GM19043 (cell line): ENCODE data around the gene CT47B1.
"Not testable (repeated sequence)": the region's sequence is repeated elsewhere in the genome, so short reads cannot be mapped to it uniquely, and the experiment has no call there.

ENCODE experiments used
- ATAC-seq: cut with Tn5 transposase; IDR thresholded peaks from one replicate; pipeline ENCODE4 v1.9.1; 2021; ENCODE audit warnings: low read depth; ENCODE audit not compliant: unreplicated experiment

The CT47B1 gene

DNA sequence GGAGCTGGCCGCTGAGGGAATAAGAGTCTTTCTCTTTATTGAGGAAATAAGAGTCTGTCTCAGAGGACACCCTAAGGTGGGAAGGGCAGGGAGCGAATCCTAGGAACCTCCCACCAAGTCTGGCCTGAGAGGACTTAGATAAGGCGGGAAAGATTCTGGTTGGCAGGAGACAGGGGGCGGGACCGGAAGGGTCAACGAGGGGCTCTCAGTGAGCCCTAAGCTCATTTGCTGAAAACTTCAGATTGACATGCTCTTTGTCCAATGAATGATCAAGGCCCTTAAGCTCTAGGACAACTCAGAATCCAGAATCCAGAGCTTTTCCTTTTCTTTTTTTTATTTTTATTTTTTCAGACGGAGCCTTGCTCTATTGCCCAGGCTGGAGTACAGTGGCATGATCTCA is at the start of gene CT47B1:
Gene CT47B1, minus strand, starts transcription at position 101 of the 400 bp plus-strand sequence. CDS start 196 bp downstream, outside the sequence.
- ATAC-seq: not testable (repeated sequence)

DNA sequence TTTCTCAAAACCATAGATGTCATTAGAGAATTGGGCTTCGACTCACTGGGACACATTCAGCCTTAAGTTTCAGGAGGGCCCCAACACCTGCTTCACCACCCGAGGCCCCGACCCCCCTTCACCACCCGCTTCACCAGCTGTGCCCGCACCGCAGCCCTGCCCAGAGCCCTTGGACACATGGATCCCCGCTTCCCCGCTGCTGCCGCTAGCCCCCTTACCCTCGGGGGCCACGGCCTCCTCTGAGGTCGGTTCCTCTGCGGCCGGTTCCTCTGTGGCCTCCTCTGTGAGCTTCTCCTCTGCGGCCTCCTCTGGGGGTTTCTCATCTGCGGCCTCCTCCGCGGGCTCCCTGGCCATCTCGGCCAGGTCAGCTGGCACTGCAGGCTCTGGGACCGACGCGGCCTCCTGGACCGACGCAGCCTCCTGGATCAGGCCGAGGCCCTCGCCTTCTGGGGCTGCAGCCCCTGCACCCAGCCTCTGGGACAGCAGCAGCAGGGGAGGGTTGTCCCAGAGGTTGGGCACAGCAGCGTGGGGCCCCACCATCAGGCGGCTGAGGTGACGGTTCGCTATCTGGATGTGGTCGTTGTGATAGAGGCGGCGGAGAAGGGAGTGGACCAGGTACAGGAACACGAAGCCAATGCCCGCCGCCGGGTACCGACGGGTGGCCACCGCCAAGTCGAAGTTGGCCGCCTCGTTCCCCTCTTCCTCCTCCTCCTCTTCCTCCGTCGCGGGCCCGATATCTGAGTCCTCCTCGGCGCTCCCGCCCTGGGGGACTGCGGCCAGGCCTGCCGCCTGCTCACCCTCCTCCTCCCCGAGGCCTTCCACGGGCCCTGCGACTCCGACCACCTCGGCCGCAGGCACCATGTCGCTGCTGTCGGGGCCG is 748 bp downstream of the CT47B1 start:
- no peak for ATAC-seq

DNA sequence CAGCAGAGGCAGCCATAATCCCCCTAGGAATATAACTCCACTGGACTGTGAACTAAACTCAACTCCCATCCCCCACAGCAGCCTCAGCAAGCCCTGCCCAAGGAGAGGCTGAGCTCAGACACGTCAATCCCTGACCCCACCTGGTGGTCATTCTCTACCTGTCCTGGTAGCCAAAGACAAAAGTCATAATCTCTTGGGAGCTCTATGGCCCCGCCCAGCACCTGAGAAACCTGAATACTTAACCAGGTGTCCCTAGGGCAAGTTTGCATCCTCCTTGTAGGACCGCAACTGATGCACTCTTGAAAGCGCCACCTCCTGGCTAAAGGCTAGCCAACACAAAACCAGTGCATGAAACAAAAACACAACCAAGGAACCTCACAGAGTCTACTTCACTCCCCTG is 18.4 kb downstream of the CT47B1 start:
- ATAC-seq: no peak

DNA sequence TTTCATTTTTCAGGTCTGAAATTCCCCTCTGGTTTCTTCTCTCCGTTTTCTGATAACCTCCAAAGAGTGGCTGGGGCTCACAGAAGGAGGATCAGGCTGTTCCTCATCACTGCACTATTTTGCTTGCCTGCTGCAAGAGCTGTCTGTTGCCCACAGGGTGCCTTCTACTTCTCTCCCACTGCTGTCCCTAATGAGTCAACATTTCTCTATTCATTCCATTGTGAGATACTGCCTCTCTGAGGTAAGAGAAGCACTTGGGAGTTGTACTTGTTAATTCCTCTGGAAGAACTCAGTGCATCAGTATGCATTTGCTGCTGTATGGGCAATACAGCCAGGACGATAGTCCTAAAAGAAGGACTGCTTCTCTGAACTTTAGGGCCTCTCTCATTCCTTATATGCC is 34.8 kb downstream of the CT47B1 start:
- no peak for ATAC-seq

DNA sequence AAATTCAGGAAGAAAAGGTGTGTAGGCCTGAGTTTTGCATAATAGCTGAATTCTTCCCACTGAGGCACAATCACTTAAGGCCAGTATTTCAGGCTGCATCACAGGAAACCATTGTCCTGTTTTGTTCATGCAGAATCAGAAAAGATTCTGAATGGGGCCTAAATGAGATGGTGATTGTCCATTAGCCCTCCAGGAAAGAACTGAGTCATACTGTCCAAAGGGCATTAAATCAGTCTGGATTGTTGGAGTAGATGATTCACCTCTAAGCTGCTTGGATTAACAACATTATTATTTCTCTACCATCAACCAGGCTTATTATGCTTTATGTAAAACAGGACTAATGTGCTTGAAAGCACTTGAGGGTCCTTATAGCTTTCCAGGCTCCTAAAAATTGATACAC is 36.2 kb downstream of the CT47B1 start:
- no peak for ATAC-seq

DNA sequence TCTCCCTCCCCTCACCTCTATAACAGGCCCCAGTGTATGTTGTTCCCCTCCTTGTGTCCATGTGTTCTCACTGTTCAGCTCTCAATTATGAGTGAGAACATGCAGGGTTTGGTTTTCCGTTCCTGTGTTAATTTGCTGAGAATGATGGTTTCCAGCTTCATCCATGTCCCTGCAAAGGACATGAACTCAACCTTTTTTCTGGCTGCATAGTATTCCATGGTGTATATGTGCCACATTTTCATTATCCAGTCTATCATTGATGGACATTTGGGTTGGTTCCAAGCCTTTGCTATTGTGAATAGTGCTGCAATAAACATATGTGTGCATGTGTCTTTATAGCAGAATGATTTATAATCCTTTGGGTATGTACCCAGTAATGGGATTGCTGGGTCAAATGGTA is 48.5 kb downstream of the CT47B1 start:
- ATAC-seq: not testable (repeated sequence)

DNA sequence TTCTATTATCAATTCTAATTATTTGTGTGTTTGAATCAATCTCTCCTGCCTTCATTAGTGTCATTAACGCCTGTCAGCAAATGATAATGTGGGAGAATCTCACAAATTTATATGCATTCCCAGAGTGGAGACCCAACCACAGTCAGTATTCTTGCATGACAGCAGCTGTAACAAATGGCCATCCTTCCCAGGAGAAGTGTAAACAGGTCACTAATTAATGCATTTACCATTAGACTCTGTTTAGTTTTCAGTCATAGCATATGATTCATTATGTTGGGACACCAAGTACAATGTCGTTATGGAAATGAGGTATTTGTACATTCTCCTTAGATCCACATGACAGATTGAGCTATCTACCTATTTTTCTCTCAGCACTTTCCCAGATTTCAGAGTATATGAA is 50.5 kb downstream of the CT47B1 start:
- ATAC-seq: no peak

DNA sequence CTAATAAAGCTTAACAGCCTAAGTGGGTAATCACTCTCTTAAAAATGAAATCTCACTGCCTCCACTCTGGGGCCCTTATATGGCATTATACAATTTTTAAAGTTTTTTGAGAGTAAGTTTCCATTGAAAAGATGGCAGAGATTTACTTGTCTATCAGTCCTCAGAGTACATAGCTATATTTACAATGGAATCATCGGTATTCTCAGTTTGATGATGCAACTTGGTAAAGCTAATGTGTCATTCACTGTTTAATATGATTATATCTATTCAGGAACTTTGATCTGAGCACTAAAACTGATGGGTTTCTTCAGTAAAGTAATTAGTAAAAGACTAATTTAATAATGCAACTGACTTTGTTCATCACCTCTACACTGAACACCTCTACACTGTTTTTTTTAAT is 51.6 kb downstream of the CT47B1 start:
- no peak for ATAC-seq

DNA sequence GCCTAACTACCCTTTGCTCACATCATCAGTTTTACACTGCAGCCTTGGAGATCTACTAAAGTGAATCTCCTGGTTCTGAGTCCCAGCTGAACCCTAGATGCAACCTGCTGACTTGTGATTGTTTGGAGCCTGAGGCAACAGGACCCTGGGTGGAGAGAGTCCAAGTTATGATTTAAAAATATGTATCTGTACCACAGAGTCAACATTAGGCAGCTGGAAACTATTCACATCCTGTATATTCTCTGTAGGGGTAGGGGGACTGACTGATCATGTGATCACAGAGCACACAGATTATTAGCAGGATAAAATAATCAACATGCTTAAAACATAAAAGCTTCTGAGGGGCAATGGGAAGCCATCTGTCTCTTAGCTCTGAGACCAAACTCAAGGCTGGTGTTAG is 52.1 kb downstream of the CT47B1 start:
- ATAC-seq: no peak
